Measurements from ENCODE around the gene OR14K1.
"Not testable (repeated sequence)": the region's sequence is repeated elsewhere in the genome, so short reads cannot be mapped to it uniquely, and the experiment has no call there.

The OR14K1 gene, protein sequence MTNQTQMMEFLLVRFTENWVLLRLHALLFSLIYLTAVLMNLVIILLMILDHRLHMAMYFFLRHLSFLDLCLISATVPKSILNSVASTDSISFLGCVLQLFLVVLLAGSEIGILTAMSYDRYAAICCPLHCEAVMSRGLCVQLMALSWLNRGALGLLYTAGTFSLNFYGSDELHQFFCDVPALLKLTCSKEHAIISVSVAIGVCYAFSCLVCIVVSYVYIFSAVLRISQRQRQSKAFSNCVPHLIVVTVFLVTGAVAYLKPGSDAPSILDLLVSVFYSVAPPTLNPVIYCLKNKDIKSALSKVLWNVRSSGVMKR

DNA sequence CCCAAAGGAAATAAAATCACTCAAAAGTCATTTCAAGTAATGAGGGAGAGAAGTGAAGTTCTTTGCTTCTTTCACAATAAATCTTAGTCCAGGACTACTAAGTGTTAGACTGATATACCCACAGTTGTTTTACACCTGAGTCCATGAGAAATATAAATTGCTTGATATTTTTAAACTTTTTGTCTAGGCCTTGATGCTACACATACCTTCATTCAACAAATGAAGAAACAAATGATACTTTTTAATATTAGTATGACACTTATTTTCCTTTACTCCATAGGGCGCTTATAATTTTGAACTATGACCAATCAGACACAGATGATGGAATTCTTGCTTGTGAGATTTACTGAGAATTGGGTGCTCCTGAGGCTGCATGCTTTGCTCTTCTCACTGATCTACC, at the start of gene OR14K1:
TSS of gene OR14K1 (plus strand) at position 301 of the 400 bp plus-strand sequence. CDS start at position 301, 0 bp downstream.
- DNase-seq (ENCODE audit: low spot score), result no peak

DNA sequence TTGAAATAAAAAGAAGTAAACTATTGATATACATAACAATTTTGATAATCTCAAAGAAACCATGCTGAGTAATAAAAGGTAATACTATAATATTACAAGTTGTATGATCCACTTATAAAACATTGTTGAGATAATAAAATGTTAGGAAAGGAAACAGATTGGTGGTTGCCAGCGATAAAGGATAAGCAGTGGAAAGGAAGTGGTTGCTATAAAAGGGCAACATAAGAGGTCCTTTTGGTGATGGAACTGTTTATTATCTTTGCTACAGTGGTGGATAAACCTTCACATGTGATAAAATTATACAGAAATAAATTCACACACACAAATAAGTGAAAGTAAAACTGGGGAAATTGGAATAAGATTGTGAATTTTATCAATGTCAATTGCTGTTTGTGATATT, 37.1 kb upstream of the OR14K1 start:
- no peak for DNase-seq (ENCODE audit: low spot score)

DNA sequence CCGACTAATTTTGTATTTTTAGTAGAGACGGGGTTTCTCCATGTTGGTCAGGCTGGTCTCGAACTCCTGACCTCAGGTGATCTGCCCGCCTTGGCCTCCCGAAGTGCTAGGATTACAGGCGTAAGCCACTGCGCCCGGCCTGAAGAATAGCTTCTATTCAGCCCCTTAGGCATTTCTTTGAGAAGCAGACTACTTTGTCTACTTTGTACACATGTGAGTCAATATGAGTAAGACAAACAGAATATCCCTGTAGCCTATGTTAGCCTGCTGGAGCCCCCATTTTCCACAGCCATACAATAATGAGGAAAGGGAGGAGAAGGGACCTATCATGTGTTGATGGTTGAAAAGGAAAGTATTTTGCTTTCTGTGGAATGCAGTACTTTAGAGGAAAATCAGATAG, 27.7 kb upstream of the OR14K1 start:
- DNase-seq (ENCODE audit: low spot score), result not testable (repeated sequence)

DNA sequence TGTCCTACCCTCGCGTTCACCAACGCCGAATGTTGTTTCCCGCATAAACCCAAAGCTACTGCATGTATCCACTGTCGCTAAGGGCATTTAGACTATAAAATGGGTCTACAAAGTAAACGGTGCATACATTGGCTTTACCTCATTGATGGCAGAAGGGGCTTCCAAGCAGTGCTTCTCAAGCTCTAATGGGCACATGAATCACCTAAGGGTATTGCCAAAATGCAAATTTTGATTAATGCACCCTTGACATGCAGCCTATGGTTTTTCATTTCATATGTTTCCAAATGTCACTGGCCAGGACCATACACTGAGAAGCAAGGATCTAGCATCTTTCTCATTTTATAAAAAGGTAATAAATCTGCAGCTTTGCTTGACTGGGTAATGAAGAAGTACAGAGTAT, 24.7 kb upstream of the OR14K1 start:
- DNase-seq (ENCODE audit: low spot score), result no peak

DNA sequence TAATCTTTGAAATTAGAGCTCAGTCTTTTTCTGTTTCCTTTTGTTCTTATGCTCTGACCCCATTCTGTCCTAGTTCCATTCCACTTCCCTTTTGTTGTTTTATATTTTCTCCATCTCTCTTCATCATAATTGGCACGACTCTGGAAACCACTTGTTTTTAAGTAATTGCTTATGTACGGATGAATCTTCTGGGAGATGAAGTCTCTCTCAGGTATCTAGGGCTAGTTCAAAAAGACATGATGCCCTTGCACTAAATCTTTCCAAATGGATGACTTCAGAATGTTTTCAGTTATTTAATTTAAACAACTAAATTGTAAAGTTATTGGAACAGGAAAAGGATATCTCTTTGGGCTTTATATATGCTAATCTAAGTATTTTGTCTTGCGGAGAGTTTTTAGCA, 21.9 kb upstream of the OR14K1 start, which contains the start of gene OR6F1:
TSS of gene OR6F1 (minus strand) at position 101 of the 400 bp plus-strand sequence. CDS start 3,891 bp downstream, outside the sequence.
- DNase-seq (ENCODE audit: low spot score), result no peak

DNA sequence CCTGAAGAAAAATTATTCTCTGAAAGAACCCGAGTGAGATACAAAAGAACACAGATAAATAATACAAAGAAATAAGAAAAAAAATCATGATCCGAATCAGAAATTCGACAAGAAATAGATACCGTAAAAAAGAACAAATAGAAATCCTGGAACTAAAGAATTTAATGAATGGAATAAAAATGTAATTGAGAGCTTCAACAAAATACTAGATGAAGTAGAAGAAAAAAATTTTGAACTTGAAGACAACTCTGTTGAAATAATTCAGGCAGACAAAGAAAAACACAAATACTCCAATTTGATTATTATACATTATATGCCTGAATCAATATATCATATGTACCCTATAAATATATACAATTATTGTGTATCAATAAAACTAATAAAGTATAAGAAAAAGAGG, 17.2 kb upstream of the OR14K1 start:
- DNase-seq (ENCODE audit: low spot score), result no peak

DNA sequence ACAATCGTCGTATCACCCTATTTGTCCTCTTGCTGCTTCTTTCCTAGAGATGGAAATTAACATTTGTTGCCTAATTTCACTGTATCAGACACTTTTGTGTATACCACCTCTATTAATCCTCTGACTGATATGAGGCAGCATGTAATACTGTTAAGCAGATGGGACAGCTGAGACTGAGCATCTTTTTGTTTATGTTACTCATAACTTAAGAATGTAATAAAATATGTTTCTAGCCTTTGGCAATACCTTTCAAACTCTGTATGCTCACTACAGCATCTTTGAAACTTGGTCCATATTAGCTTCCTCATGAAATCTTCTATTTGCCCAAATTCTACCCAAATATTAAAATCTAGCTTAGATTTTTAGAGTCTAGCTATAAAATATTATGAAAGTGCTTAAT, 2.3 kb downstream of the OR14K1 start:
- DNase-seq (ENCODE audit: low spot score), result peak; percentile 7

DNA sequence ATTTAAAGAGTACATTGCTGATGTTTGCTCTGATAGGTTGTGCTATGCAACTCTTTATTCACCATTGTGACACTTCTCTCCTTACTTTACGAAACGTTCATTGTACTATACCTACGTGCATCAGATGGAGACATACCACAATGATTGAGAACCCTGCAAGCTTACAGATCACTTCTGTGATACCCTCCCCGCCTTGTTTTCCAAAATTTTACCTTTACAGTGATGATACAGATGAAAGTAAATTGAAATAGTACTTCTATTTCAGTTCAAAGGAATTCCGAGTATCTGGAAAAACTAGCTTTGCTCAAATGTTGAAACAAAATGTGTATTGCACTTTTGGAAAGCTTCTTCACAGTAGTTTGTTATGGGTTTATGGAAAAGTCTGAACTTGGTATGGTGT, 3.3 kb downstream of the OR14K1 start:
- no peak for DNase-seq (ENCODE audit: low spot score)

DNA sequence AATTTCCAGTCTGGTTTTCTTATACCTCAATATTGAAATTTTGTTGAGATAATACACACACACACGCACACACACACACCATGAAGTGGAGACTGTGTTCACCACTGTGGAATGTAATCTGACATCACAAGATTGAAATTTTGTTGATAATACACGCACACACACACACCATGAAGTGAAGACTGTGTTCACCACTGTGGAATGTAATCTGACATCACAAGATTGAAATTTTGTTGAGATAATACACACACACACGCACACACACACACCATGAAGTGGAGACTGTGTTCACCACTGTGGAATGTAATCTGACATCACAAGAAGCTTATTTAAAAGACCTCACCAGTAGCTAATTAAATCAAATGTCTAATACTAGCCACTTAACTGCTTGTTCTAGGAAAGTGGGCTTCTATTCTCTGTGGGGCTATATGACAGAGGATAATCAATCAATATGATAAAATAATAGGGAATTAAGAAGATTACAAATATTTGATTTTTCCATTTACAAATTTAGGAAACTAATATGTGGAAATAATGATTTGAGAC, 3.9 kb downstream of the OR14K1 start:
- DNase-seq (ENCODE audit: low spot score), result peak; percentile 9

DNA sequence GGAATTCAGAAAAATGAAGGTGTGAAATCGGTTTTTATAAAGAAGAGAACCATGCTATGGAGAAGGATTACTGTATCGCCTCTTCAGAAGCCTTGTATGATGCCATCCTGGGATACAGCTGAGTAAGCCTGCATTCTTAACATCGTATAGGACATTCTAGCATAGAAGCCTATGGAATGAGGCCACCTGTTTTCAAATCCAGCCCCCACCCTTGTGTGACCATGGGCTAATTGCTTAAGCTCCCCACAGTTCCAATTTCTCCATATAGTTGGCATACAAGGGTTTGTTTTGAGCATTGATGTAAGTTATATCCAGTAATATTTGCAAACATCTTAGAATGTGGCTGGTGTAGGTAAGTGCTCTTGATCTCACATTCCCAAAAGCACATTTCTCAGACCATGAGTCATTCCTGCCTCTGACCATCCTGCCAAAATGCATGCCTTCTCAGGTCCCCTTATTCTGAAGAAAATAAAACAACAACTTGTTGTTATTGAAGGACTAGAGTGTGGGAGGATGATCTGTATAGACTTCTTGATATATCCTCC, 8.0 kb downstream of the OR14K1 start:
- DNase-seq (ENCODE audit: low spot score), result peak; percentile 6

DNA sequence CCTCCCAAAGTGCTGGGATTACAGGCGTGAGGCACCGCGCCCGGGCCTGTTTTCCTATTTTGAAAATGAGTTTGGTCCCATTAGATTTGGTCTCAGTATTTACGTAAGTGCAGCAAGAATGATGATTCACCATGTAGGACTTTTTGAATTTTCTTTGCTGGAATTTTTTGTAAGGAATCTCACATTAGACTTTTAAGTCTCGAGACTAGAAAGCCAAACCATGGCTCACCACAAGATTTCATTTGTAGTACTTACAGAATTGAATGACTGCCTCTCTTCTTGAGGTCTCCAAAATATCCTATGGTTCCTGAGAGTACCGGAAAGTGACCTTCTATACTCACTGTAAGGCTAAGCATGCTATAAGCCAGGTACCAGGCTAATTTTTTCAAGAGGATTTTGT, 9.2 kb downstream of the OR14K1 start:
- peak; percentile 34 for DNase-seq (ENCODE audit: low spot score)

DNA sequence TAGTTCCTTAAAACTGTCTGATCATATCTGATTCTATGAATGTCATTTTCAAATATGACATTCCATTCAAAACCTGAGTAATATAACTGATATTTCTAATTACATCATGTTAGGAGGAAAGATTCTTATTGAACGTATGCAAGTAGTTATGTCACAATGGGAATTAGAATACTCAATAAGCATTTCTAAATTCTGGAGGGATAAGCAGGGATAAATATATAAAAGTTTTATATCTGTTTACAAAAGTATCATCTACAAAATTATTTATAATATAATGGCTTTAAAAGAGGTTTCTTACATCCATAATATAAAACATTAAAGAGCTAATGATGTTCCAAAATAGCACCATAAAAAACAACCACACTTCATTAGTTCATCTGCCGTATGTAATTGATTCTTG, 9.6 kb downstream of the OR14K1 start, which contains the start of gene OR14A2:
TSS of gene OR14A2 (minus strand) at position 101 of the 400 bp plus-strand sequence.
- DNase-seq (ENCODE audit: low spot score), result peak; percentile 4

DNA sequence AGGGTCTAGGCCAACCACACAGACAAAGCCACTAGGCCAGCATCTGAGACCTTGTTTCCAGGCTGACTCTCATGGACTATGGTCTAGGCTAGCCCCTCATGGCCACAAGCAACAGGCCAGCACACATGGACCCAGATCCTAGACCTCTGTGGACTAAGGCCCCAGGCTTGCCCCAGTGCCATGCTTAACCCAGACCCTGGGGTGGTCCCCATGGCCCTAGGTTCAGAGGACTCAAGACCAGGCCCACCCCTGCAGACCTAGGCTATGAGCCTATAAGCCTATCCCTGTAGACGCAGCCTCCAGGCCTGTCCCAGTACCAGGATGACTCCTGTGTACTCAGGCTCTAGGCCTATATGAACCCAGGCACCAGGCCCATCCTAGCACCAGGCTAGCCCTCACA, 11.5 kb downstream of the OR14K1 start:
- DNase-seq (ENCODE audit: low spot score), result no peak

DNA sequence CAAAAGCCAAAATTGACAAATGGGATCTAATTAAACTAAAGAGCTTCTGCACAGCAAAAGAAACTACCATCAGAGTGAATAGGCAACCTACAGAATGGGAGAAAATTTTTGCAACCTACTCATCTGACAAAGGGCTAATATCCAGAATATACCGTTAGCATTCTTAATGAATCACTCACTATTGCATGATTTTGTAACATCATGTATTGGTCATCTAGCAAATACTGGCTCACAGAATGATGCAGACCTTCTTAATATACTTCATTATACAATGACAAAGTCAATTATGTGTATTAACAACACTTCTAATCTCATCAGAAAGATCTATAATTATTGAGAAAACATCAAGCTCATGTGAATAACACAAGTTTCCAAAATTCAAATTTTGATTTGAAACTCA, 15.9 kb downstream of the OR14K1 start:
- not testable (repeated sequence) for DNase-seq (ENCODE audit: low spot score)

DNA sequence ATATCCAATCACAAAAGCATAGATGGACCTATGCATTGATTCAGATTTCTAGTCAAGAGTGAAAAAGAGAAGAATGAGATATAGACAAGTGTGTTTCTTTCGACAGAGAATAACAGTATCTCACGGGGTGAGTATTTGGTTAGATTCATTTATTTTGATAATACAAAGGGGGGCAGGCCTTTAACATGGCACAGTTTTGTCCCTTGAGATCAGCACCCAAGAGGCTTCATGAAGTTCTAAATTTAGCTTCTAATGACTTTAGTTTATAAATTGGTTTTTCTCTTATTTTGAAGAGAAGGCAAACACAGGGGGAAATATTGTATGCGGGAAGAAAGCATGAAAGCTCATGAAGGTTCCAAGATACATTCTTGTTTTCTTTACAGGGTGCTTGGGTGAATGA, 22.0 kb downstream of the OR14K1 start, which contains the start of gene OR1C1:
TSS of gene OR1C1 (minus strand) at position 101 of the 400 bp plus-strand sequence. CDS start 2,150 bp downstream, outside the sequence.
- DNase-seq (ENCODE audit: low spot score), result no peak

DNA sequence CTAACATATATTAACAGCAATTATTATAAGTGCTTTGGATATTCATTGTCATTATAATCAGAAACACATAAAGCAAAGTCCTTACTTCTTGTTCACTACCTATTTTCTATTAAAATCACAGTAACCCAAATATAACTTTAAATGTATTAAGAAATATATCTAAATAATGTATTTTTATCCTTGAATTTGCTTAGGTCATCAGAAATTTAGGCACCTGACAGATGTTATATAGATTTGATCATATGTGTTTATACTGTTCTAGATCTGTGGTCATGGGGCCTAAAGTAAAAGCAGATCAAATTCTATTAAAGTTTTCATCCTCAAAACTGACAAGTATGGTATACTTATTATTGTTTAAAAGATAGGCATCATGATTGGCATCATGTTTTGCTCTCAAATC, 31.2 kb downstream of the OR14K1 start:
- DNase-seq (ENCODE audit: low spot score), result no peak

All from hepatic stellate cell (primary cell).